WTC11 (cell line): Measurements from ENCODE around the gene SLC38A3. TPM values are rescaled to one million over a fixed set of nuclear protein-coding genes. Genes with fewer than 3 reads are reported as not detected.
"Not testable (repeated sequence)": the region's sequence is repeated elsewhere in the genome, so short reads cannot be mapped to it uniquely, and the experiment has no call there.

Experiments used
- ATAC-seq: fragments of 200-7000 bp; cut with Tn5 transposase; 2 replicates; pipeline ENCODE4 v1.10.0; 2021; ENCODE audit warnings: mild to moderate bottlenecking, moderate library complexity
- CTCF ChIA-PET: fragments of 300-600 bp; sonication (Branson Sonifier 250); formaldehyde crosslinking; loops from one replicate; lab custom pipeline; 2021; ENCODE audit warnings: antibody characterized with exemption; lab: Charles Lee
- POLR2A ChIA-PET: fragments of 350-600 bp; sonication (Branson Sonifier 250); formaldehyde crosslinking; loops from one replicate; lab custom pipeline; 2021; ENCODE audit warnings: antibody characterized with exemption; lab: Charles Lee
- DNase-seq: peaks from one replicate; pipeline ENCODE4 v3.0.0; 2021; ENCODE audit warnings: low spot score
- H3K27ac Mint-ChIP-seq: 2 replicates; pipeline ENCODE4 v1.8.0; 2021; ENCODE audit warnings: mixed read lengths
- H3K27me3 Mint-ChIP-seq: 2 replicates; pipeline ENCODE4 v1.8.0; 2021; ENCODE audit warnings: low read depth, mild to moderate bottlenecking, moderate library complexity, mixed read lengths
- H3K36me3 Mint-ChIP-seq: 2 replicates; pipeline ENCODE4 v1.8.0; 2021; ENCODE audit warnings: mixed read lengths
- H3K4me1 Mint-ChIP-seq: 2 replicates; pipeline ENCODE4 v1.8.0; 2022; ENCODE audit warnings: mixed read lengths
- H3K4me3 Mint-ChIP-seq: 2 replicates; pipeline ENCODE4 v1.8.0; 2021; ENCODE audit warnings: mild to moderate bottlenecking, moderate library complexity, mixed read lengths
- H3K9me3 Mint-ChIP-seq: 2 replicates; pipeline ENCODE4 v1.8.0; 2021; ENCODE audit warnings: mixed read lengths
- ELF4 ChIP-seq: sonication (generic); formaldehyde crosslinking; IDR thresholded peaks from 2 replicates; pipeline ENCODE4 v1.8.1; 2022; ENCODE audit warnings: low read depth, mild to moderate bottlenecking, moderate library complexity, missing genetic modification reagents
- FOXK1 ChIP-seq: sonication (generic); formaldehyde crosslinking; IDR thresholded peaks from 2 replicates; pipeline ENCODE4 v1.8.0; 2022; ENCODE audit warnings: mild to moderate bottlenecking, moderate library complexity, missing genetic modification reagents
- FOXP1 ChIP-seq: sonication (generic); formaldehyde crosslinking; IDR thresholded peaks from 2 replicates; pipeline ENCODE4 v1.8.0; 2022; ENCODE audit warnings: missing genetic modification reagents, mild to moderate bottlenecking, moderate library complexity, borderline replicate concordance
- GABPB1 ChIP-seq: sonication (generic); formaldehyde crosslinking; IDR thresholded peaks from 2 replicates; pipeline ENCODE4 v1.8.1; 2023; ENCODE audit warnings: mild to moderate bottlenecking, missing genetic modification reagents
- IRF2 ChIP-seq: sonication (generic); formaldehyde crosslinking; IDR thresholded peaks from 2 replicates; pipeline ENCODE4 v1.8.0; 2022; ENCODE audit warnings: low read depth, missing genetic modification reagents, borderline replicate concordance
- SOX15 ChIP-seq: fragments of 250-450 bp; sonication (Bioruptor Pico); IDR thresholded peaks from 2 replicates; pipeline ENCODE4 v1.9.0; 2021; ENCODE audit warnings: mild to moderate bottlenecking
- ZNF138 ChIP-seq: sonication (generic); formaldehyde crosslinking; conservative IDR thresholded peaks from 2 replicates; pipeline ENCODE4 v1.8.1; 2022; ENCODE audit warnings: mild to moderate bottlenecking, moderate library complexity, missing genetic modification reagents
- ZNF219 ChIP-seq: sonication (generic); formaldehyde crosslinking; IDR thresholded peaks from 2 replicates; pipeline ENCODE4 v1.8.0; 2023; ENCODE audit warnings: missing genetic modification reagents, mild to moderate bottlenecking, borderline replicate concordance
- ZNF263 ChIP-seq: sonication (generic); formaldehyde crosslinking; IDR thresholded peaks from 2 replicates; pipeline ENCODE4 v1.8.1; 2022; ENCODE audit warnings: low read depth, mild to moderate bottlenecking, moderate library complexity, missing genetic modification reagents
- ZNF512 ChIP-seq: sonication (generic); formaldehyde crosslinking; IDR thresholded peaks from 2 replicates; pipeline ENCODE4 v1.8.1; 2022; ENCODE audit warnings: missing genetic modification reagents, borderline replicate concordance
- total RNA-seq: library from RNA; stranded (reverse); gene quantifications from 3 replicates; pipeline ENCODE4 v1.2.3, GENCODE V29; 2021
- TF ChIP-seq, protein P1 (sequence below): fragments of 200-600 bp; IDR thresholded peaks from 2 replicates; pipeline ENCODE4 v1.8.0; 2022; ENCODE audit warnings: antibody characterized with exemption
- TF ChIP-seq, protein P2 (sequence below): sonication (generic); formaldehyde crosslinking; IDR thresholded peaks from 2 replicates; pipeline ENCODE4 v1.8.0; 2022; ENCODE audit warnings: mild to moderate bottlenecking, missing genetic modification reagents

The SLC38A3 gene
- total RNA-seq, 1 experiment from 2014 or later = 0.90 TPM

- Mint-ChIP-seq H3K9me3 (no peaks in the 10 kb centered on the region), H3K4me1 (peaks cover 6% of the 10 kb centered on the region; the same call in 1 of the 2 replicates), H3K36me3 (no peaks in the 10 kb centered on the region), H3K27ac (no peak overlapping the region), H3K4me3 (no peak overlapping the region), H3K27me3 (peaks cover 38% of the 10 kb centered on the region)
- ChIA-PET POLR2A (interaction anchor here (2.9 kb wide), 1 partner anchor 13 kb away, joined by 11 read pairs; no protein-coding TSS in a partner anchor), CTCF (interaction anchor here (1.2 to 8.0 kb wide), 6 partner anchors 9 to 39 kb away, joined by 3 to 126 read pairs (median 14); partner anchors contain the start of gene GNAI2)
- no peak for ATAC-seq
- no peak for TF ChIP-seq IRF2
- no peak for TF ChIP-seq ZNF512 (CRISPR knock-in tag)
- TF ChIP-seq, protein P1, sequence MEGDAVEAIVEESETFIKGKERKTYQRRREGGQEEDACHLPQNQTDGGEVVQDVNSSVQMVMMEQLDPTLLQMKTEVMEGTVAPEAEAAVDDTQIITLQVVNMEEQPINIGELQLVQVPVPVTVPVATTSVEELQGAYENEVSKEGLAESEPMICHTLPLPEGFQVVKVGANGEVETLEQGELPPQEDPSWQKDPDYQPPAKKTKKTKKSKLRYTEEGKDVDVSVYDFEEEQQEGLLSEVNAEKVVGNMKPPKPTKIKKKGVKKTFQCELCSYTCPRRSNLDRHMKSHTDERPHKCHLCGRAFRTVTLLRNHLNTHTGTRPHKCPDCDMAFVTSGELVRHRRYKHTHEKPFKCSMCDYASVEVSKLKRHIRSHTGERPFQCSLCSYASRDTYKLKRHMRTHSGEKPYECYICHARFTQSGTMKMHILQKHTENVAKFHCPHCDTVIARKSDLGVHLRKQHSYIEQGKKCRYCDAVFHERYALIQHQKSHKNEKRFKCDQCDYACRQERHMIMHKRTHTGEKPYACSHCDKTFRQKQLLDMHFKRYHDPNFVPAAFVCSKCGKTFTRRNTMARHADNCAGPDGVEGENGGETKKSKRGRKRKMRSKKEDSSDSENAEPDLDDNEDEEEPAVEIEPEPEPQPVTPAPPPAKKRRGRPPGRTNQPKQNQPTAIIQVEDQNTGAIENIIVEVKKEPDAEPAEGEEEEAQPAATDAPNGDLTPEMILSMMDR = no peak
- no peak for TF ChIP-seq FOXP1
- no peak for DNase-seq
These were observed 2.4 kb downstream of the SLC38A3 start for GRCh38 chr3:50207359-50208042.

DNA sequence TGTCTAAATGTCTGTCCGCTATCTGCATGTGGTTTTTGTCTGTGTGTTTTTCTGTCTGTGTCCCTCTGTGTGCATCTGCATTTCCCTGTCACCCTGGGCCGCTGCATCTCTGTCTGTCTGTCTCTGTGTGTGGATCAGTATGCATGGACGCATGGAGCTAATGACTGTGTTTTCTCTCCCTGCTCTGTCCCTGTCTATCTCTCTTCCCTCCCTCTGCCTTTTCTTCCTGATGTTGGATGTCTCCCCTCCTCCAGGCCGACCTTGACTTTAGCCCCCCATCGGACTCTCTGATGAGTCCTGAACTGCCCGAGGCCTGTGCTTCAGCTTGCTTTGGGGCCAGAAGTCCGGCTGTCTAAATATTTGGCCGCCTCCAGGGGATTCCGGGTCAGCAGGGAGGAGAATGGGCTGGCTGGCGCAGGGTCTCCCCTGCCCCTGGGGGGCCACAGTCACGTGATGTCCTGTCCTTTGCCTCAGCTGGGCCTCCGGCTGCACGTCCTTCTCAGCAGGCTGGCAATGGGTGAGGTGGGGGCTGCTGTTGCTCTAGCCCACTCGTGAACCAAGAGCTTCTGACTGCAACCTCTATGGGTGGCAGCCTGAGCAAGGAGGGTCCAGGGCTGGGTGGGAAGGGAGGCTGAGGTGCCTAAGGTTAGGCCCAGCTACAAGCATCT is 3.7 kb downstream of the SLC38A3 start:
- DNase-seq (no peak), ATAC-seq (no peak)
- CTCF ChIA-PET = interaction anchor here (1.0 to 8.0 kb wide), 8 partner anchors 8 to 51 kb away, joined by 3 to 126 read pairs (median 8); partner anchors contain the start of gene GNAI2
- Mint-ChIP-seq H3K36me3 (no peaks in the 10 kb centered on the region), H3K27ac (peak overlapping the region; percentile 32; the same call in 1 of the 2 replicates), H3K9me3 (no peaks in the 10 kb centered on the region), H3K4me1 (peaks cover 6% of the 10 kb centered on the region; the same call in 1 of the 2 replicates), H3K4me3 (no peak overlapping the region), H3K27me3 (peaks cover 35% of the 10 kb centered on the region)
- POLR2A ChIA-PET = no interaction called here
- no peak for TF ChIP-seq FOXP1
- peak; percentile 61 for TF ChIP-seq GABPB1 (CRISPR knock-in tag)

- Mint-ChIP-seq H3K27ac (no peak overlapping the region), H3K4me1 (peaks cover 6% of the 10 kb centered on the region; the same call in 1 of the 2 replicates), H3K9me3 (no peaks in the 10 kb centered on the region), H3K4me3 (no peak overlapping the region), H3K36me3 (no peaks in the 10 kb centered on the region), H3K27me3 (peaks cover 25% of the 10 kb centered on the region)
- ATAC-seq = no peak
- no peak for DNase-seq
- no peak for TF ChIP-seq ZNF138 (CRISPR knock-in tag)
- CTCF ChIA-PET = interaction anchor here (0.8 to 8.0 kb wide), 8 partner anchors 8 to 37 kb away, joined by 3 to 126 read pairs (median 14); partner anchors contain the start of gene GNAI2
- POLR2A ChIA-PET = interaction anchor here (0.6 kb wide), 1 partner anchor 951 kb away, joined by 3 read pairs; no protein-coding TSS in a partner anchor
These were observed 5.1 kb downstream of the SLC38A3 start for GRCh38 chr3:50210176-50210509.

GRCh38 chr3:50210510-50211367 is 5.7 kb downstream of the SLC38A3 start:
- Mint-ChIP-seq H3K27me3 (peaks cover 21% of the 10 kb centered on the region), H3K4me3 (no peak overlapping the region), H3K27ac (no peak overlapping the region), H3K9me3 (no peaks in the 10 kb centered on the region), H3K4me1 (peaks cover 6% of the 10 kb centered on the region; the same call in 1 of the 2 replicates), H3K36me3 (no peaks in the 10 kb centered on the region)
- POLR2A ChIA-PET = interaction anchor here (0.6 kb wide), 1 partner anchor 951 kb away, joined by 3 read pairs; no protein-coding TSS in a partner anchor
- TF ChIP-seq GABPB1 (CRISPR knock-in tag) (peak; percentile 97), FOXP1 (0 out of 2 replicates have a peak, but pooled peaks have one; percentile 11), SOX15 (no peak), ZNF263 (0 out of 2 replicates have a peak, but pooled peaks have one; percentile 27), ZNF219 (CRISPR knock-in tag) (no peak), ELF4 (CRISPR knock-in tag) (no peak), FOXK1 (no peak)
- TF ChIP-seq, protein P2, sequence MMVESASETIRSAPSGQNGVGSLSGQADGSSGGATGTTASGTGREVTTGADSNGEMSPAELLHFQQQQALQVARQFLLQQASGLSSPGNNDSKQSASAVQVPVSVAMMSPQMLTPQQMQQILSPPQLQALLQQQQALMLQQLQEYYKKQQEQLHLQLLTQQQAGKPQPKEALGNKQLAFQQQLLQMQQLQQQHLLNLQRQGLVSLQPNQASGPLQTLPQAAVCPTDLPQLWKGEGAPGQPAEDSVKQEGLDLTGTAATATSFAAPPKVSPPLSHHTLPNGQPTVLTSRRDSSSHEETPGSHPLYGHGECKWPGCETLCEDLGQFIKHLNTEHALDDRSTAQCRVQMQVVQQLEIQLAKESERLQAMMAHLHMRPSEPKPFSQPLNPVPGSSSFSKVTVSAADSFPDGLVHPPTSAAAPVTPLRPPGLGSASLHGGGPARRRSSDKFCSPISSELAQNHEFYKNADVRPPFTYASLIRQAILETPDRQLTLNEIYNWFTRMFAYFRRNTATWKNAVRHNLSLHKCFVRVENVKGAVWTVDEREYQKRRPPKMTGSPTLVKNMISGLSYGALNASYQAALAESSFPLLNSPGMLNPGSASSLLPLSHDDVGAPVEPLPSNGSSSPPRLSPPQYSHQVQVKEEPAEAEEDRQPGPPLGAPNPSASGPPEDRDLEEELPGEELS (CRISPR knock-in tag) = no peak
- TF ChIP-seq, protein P1 = no peak
- ATAC-seq (peak; percentile 54), DNase-seq (peak; percentile 42)
- CTCF ChIA-PET = interaction anchor here (0.6 to 8.0 kb wide), 13 partner anchors 8 to 99 kb away, joined by 3 to 126 read pairs (median 8); partner anchors contain the start of gene GNAI2

DNA sequence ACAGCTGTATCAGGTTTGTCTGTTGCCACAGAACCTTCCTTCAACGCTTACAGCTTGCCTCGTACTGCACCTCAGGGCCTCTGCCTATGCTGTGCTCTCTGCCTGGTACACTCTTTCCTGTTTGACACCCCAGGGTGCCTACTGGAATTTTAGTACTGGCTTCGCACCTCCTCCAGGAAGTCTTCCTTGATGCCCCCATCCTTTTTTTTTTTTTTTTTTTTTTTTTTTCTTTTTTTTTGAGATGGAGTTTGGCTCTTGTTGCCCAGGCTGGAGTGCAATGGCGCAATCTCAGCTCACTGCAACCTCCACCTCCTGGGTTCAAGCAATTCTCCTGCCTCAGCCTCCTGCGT is 6.3 kb downstream of the SLC38A3 start:
- not testable (repeated sequence) for H3K4me1 Mint-ChIP-seq, DNase-seq, H3K4me3 Mint-ChIP-seq, H3K27ac Mint-ChIP-seq, H3K9me3 Mint-ChIP-seq, H3K36me3 Mint-ChIP-seq, ATAC-seq
- POLR2A ChIA-PET = interaction anchor here (0.6 kb wide), 1 partner anchor 127 kb away, joined by 4 read pairs; no protein-coding TSS in a partner anchor
- CTCF ChIA-PET = interaction anchor here (0.6 to 8.0 kb wide), 12 partner anchors 9 to 257 kb away, joined by 3 to 126 read pairs (median 9); no protein-coding TSS in a partner anchor
- H3K27me3 Mint-ChIP-seq = peaks cover 15% of the 10 kb centered on the region
